Measurements from ENCODE around the gene NCAN. TPM values are rescaled to one million over a fixed set of nuclear protein-coding genes. Genes with fewer than 3 reads are reported as not detected.

Gene NCAN
- polyA plus RNA-seq, 1 donor from 2014 or later = 52.1 TPM

- no peak overlapping the region for H2AFZ ChIP-seq (ENCODE audit: low read depth, low read length)
- no peaks in the 10 kb centered on the region for H3K9me3 ChIP-seq (ENCODE audit: low read length)
- H3K36me3 ChIP-seq (ENCODE audit: insufficient read depth, low read length) = no peaks in the 10 kb centered on the region
- no peak overlapping the region for H3K4me2 ChIP-seq (ENCODE audit: low read length)
- no peaks in the 10 kb centered on the region for H4K20me1 ChIP-seq (ENCODE audit: insufficient read depth)
- no peak overlapping the region for H3K9ac ChIP-seq (ENCODE audit: low read length)
- H3F3A ChIP-seq (ENCODE audit: insufficient read depth, low read length, poor library complexity, severe bottlenecking) = no peaks in the 10 kb centered on the region
- no peaks in the 10 kb centered on the region for H3K9me2 ChIP-seq (ENCODE audit: insufficient read depth, low read length)
- H3K79me2 ChIP-seq (replicated peaks; ENCODE audit: insufficient read depth, low read length) = no peaks in the 10 kb centered on the region
- no peak overlapping the region for H3K27ac ChIP-seq (ENCODE audit: low read length)
- H3K27me3 ChIP-seq (ENCODE audit: insufficient read depth, low read depth, low read length) = peaks cover 19% of the 10 kb centered on the region
- TF ChIP-seq EP300 (conservative IDR thresholded peaks at IDR 0.05; ENCODE audit: poor library complexity, severe bottlenecking) (no peak), RAD21 (conservative IDR thresholded peaks at IDR 0.05) (no peak), TAF1 (IDR thresholded peaks at IDR 0.05; ENCODE audit: low read depth) (no peak), REST (IDR thresholded peaks at IDR 0.05; ENCODE audit: borderline replicate concordance) (no peak), POLR2AphosphoS5 (IDR thresholded peaks at IDR 0.05) (no peak), EZH2 (IDR thresholded peaks at IDR 0.05; ENCODE audit: borderline replicate concordance, insufficient read depth, low read length, poor library complexity, severe bottlenecking) (no peak), MXI1 (conservative IDR thresholded peaks at IDR 0.05; ENCODE audit: poor library complexity, severe bottlenecking) (no peak), SMC3 (conservative IDR thresholded peaks at IDR 0.05; ENCODE audit: poor library complexity) (no peak)
- TF ChIP-seq, protein P1, sequence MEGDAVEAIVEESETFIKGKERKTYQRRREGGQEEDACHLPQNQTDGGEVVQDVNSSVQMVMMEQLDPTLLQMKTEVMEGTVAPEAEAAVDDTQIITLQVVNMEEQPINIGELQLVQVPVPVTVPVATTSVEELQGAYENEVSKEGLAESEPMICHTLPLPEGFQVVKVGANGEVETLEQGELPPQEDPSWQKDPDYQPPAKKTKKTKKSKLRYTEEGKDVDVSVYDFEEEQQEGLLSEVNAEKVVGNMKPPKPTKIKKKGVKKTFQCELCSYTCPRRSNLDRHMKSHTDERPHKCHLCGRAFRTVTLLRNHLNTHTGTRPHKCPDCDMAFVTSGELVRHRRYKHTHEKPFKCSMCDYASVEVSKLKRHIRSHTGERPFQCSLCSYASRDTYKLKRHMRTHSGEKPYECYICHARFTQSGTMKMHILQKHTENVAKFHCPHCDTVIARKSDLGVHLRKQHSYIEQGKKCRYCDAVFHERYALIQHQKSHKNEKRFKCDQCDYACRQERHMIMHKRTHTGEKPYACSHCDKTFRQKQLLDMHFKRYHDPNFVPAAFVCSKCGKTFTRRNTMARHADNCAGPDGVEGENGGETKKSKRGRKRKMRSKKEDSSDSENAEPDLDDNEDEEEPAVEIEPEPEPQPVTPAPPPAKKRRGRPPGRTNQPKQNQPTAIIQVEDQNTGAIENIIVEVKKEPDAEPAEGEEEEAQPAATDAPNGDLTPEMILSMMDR (IDR thresholded peaks at IDR 0.05; ENCODE audit: poor library complexity, severe bottlenecking) = no peak
- H3K4me3 ChIP-seq (ENCODE audit: low read length) = no peak overlapping the region
Observed at GRCh38 chr19:19259741-19260140, 48.0 kb downstream of the NCAN start.

GRCh38 chr19:19260417-19261214 is 48.9 kb downstream of the NCAN start:
- H3K27me3 ChIP-seq (ENCODE audit: insufficient read depth, low read depth, low read length) = peaks cover 19% of the 10 kb centered on the region
- TF ChIP-seq POLR2AphosphoS5 (IDR thresholded peaks at IDR 0.05) = no peak
- TF ChIP-seq TAF1 (IDR thresholded peaks at IDR 0.05; ENCODE audit: low read depth) = no peak
- TF ChIP-seq REST (IDR thresholded peaks at IDR 0.05; ENCODE audit: borderline replicate concordance) = no peak
- no peak for TF ChIP-seq EZH2 (IDR thresholded peaks at IDR 0.05; ENCODE audit: borderline replicate concordance, insufficient read depth, low read length, poor library complexity, severe bottlenecking)
- TF ChIP-seq, protein P1 (IDR thresholded peaks at IDR 0.05; ENCODE audit: poor library complexity, severe bottlenecking) = no peak
- no peak for TF ChIP-seq SMC3 (conservative IDR thresholded peaks at IDR 0.05; ENCODE audit: poor library complexity)
- no peak for TF ChIP-seq EP300 (conservative IDR thresholded peaks at IDR 0.05; ENCODE audit: poor library complexity, severe bottlenecking)
- TF ChIP-seq RAD21 (conservative IDR thresholded peaks at IDR 0.05) = no peak
- TF ChIP-seq MXI1 (conservative IDR thresholded peaks at IDR 0.05; ENCODE audit: poor library complexity, severe bottlenecking) = no peak
- no peaks in the 10 kb centered on the region for H4K20me1 ChIP-seq (ENCODE audit: insufficient read depth)
- H3K9ac ChIP-seq (ENCODE audit: low read length) = no peak overlapping the region
- H3K79me2 ChIP-seq (replicated peaks; ENCODE audit: insufficient read depth, low read length) = no peaks in the 10 kb centered on the region
- H3K4me2 ChIP-seq (ENCODE audit: low read length) = no peak overlapping the region
- H3K36me3 ChIP-seq (ENCODE audit: insufficient read depth, low read length) = no peaks in the 10 kb centered on the region
- H3K9me3 ChIP-seq (ENCODE audit: low read length) = no peaks in the 10 kb centered on the region
- no peaks in the 10 kb centered on the region for H3K9me2 ChIP-seq (ENCODE audit: insufficient read depth, low read length)
- H2AFZ ChIP-seq (ENCODE audit: low read depth, low read length) = no peak overlapping the region
- no peak overlapping the region for H3K27ac ChIP-seq (ENCODE audit: low read length)
- H3K4me3 ChIP-seq (ENCODE audit: low read length) = peak overlapping the region; percentile 52
- H3F3A ChIP-seq (ENCODE audit: insufficient read depth, low read length, poor library complexity, severe bottlenecking) = no peaks in the 10 kb centered on the region

All from neural cell (in vitro differentiated cells).